ENCODE data around the gene LNPK. TPM values are rescaled to one million over a fixed set of nuclear protein-coding genes. Genes with fewer than 3 reads are reported as not detected.
"Not testable (repeated sequence)": the region's sequence is repeated elsewhere in the genome, so short reads cannot be mapped to it uniquely, and the experiment has no call there.

Gene LNPK
- total RNA-seq, 1 experiment from 2014 or later, result 21.8 TPM

DNA sequence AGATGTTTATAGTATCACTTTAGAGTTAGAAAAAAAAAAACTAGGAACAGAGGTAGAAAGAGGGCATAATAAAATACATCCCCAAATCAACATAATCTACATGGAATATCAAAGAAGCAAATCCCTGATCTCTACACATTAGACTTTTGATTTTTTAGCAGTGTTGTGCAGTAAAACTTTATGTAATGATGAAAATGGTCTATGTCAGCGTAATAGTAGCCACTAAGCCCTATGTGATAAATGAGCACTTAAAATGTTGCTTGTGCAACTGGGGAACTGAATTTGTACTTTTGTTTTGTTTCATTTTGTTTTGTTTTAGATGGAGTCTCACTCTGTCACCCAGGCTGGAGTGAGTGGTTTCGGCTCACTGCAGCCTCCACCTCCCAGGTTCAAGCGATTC is 36.3 kb downstream of the LNPK start:
- Mint-ChIP-seq H3K27me3 (ENCODE audit: insufficient read depth, unreplicated experiment) (no peaks in the 10 kb centered on the region), H3K4me3 (ENCODE audit: unreplicated experiment) (no peak overlapping the region), H3K27ac (ENCODE audit: low read depth, unreplicated experiment) (no peak overlapping the region), H3K4me1 (ENCODE audit: insufficient read depth, unreplicated experiment) (no peaks in the 10 kb centered on the region), H3K36me3 (ENCODE audit: insufficient read depth, unreplicated experiment) (peaks cover 15% of the 10 kb centered on the region), H3K9me3 (ENCODE audit: unreplicated experiment) (no peaks in the 10 kb centered on the region)
- intact Hi-C loops (cut with micrococcal nuclease), result loop anchor here (10.0 kb wide), 1 partner anchor 119 kb away; the partner anchor contains the start of gene EVX2
- DNase-seq (ENCODE audit: unreplicated experiment), result no peak
- no TSS peak for BruUV-seq (replicated peaks)
- POLR2A ChIA-PET, result interaction anchor here (0.5 kb wide), 1 partner anchor 8 kb away, joined by 3 read pairs; no protein-coding TSS in a partner anchor
- CTCF ChIA-PET, result no interaction called here
- no peak for TF ChIP-seq CTCF (IDR thresholded peaks at IDR 0.05; ENCODE audit: unreplicated experiment)

DNA sequence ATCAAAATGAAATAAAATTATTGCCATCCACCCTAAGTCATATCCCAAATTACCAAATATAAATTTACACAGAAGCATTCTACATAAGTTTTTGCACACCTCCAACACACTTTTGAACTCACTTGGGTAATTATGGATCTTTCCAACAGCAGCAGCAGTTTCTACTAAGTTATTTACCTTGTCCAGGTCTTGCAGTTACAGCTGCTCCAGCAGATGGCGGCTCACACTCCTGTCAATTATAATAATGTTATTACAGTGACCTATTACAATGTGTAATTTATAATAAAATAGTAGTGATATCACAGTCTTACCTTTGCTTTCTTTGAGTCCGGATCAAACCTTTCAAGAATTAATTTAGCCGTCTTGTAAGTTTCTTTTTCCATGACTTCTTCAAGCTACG is 37.9 kb downstream of the LNPK start:
- POLR2A ChIA-PET, result interaction anchor here (0.7 kb wide), 2 partner anchors 41 to 124 kb away, joined by 3 to 4 read pairs; no protein-coding TSS in a partner anchor

GRCh38 chr2:175963171-175963570 is 38.9 kb downstream of the LNPK start:
- H3K4me1 Mint-ChIP-seq (ENCODE audit: insufficient read depth, unreplicated experiment); H3K27ac Mint-ChIP-seq (ENCODE audit: low read depth, unreplicated experiment); H3K9me3 Mint-ChIP-seq (ENCODE audit: unreplicated experiment); DNase-seq (ENCODE audit: unreplicated experiment); BruUV-seq (replicated peaks); POLR2A ChIA-PET; H3K27me3 Mint-ChIP-seq (ENCODE audit: insufficient read depth, unreplicated experiment); H3K4me3 Mint-ChIP-seq (ENCODE audit: unreplicated experiment): not testable (repeated sequence)
- peaks cover 13% of the 10 kb centered on the region for H3K36me3 Mint-ChIP-seq (ENCODE audit: insufficient read depth, unreplicated experiment)
- intact Hi-C loops (cut with micrococcal nuclease), result loop anchor here (10.0 kb wide), 1 partner anchor 122 kb away; the partner anchor contains the start of gene EVX2
- CTCF ChIA-PET, result interaction anchor here (0.7 kb wide), 1 partner anchor 516 kb away, joined by 3 read pairs; no protein-coding TSS in a partner anchor

More for the DNA sequence above, 37.9 kb downstream of the LNPK start:
- TF ChIP-seq CTCF (IDR thresholded peaks at IDR 0.05; ENCODE audit: unreplicated experiment), result peak; percentile 21
- Mint-ChIP-seq H3K27me3 (ENCODE audit: insufficient read depth, unreplicated experiment) (no peaks in the 10 kb centered on the region), H3K36me3 (ENCODE audit: insufficient read depth, unreplicated experiment) (peaks cover 13% of the 10 kb centered on the region), H3K4me3 (ENCODE audit: unreplicated experiment) (no peak overlapping the region), H3K4me1 (ENCODE audit: insufficient read depth, unreplicated experiment) (no peaks in the 10 kb centered on the region), H3K27ac (ENCODE audit: low read depth, unreplicated experiment) (no peak overlapping the region), H3K9me3 (ENCODE audit: unreplicated experiment) (no peaks in the 10 kb centered on the region)
- CTCF ChIA-PET, result interaction anchor here (0.6 to 1.1 kb wide), 3 partner anchors 13 to 286 kb away, joined by 3 read pairs; no protein-coding TSS in a partner anchor
- no TSS peak for BruUV-seq (replicated peaks)
- DNase-seq (ENCODE audit: unreplicated experiment), result peak; percentile 9
- intact Hi-C loops (cut with micrococcal nuclease), result loop anchor here (10.0 kb wide), 1 partner anchor 121 kb away; the partner anchor contains the start of gene EVX2

DNA sequence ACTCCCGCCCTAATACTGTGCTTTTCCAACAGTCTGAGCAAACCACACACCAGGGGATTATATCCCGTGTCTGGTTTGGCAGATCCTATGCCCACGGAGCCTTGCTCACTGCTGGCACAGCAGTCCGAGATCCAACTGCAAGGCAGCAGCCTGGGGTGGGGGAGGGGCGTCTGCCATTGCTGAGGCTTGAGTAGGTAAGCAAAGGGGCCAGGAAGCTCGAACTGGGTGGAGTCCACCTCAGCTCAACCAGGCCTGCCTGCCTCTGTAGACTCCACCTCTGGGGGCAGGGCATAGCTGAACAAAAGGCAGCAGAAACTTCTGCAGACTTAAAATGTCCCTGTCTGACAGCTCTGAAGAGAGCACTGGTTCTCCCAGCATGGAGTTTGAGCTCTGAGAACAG is 44.2 kb downstream of the LNPK start:
- Mint-ChIP-seq H3K9me3 (ENCODE audit: unreplicated experiment) (no peaks in the 10 kb centered on the region), H3K4me3 (ENCODE audit: unreplicated experiment) (no peak overlapping the region), H3K36me3 (ENCODE audit: insufficient read depth, unreplicated experiment) (peaks cover 25% of the 10 kb centered on the region), H3K27me3 (ENCODE audit: insufficient read depth, unreplicated experiment) (no peaks in the 10 kb centered on the region), H3K4me1 (ENCODE audit: insufficient read depth, unreplicated experiment) (no peaks in the 10 kb centered on the region), H3K27ac (ENCODE audit: low read depth, unreplicated experiment) (no peak overlapping the region)
- ChIA-PET CTCF (interaction anchor here (0.6 to 0.9 kb wide), 2 partner anchors 268 to 1161 kb away, joined by 3 read pairs; no protein-coding TSS in a partner anchor), POLR2A (interaction anchor here (0.7 to 1.2 kb wide), 3 partner anchors 8 to 34 kb away, joined by 3 to 4 read pairs (median 3); no protein-coding TSS in a partner anchor)
- TF ChIP-seq CTCF (IDR thresholded peaks at IDR 0.05; ENCODE audit: unreplicated experiment), result no peak
- DNase-seq (ENCODE audit: unreplicated experiment), result no peak
- intact Hi-C loops (cut with micrococcal nuclease), result no loop called here
- BruUV-seq (replicated peaks), result no TSS peak
